NCI-H128 (cell line): ENCODE data around the gene GAS7.

Experiments used
- DNase-seq: peaks from one replicate; lab custom pipeline; 2025; ENCODE audit not compliant: unreplicated experiment; lab: John Stamatoyannopoulos, UW

GAS7 gene

GRCh38 chr17:9899280-9900043, 298.9 kb downstream of the GAS7 start:
- DNase-seq = no peak

GRCh38 chr17:9898812-9899211, 299.6 kb downstream of the GAS7 start:
- no peak for DNase-seq

- no peak for DNase-seq
Observed at GRCh38 chr17:9897372-9897968, 300.9 kb downstream of the GAS7 start.

GRCh38 chr17:9895923-9896322, 302.5 kb downstream of the GAS7 start:
- DNase-seq = no peak

GRCh38 chr17:9894231-9894630, 304.2 kb downstream of the GAS7 start:
- DNase-seq = no peak

GRCh38 chr17:9893411-9894012, 304.9 kb downstream of the GAS7 start:
- DNase-seq = no peak

- DNase-seq = no peak
Observed at GRCh38 chr17:9890124-9890523, 308.3 kb downstream of the GAS7 start.

- DNase-seq = no peak
Observed at GRCh38 chr17:9887508-9887907, 310.9 kb downstream of the GAS7 start.

GRCh38 chr17:9886141-9886930, 312.1 kb downstream of the GAS7 start:
- no peak for DNase-seq

GRCh38 chr17:9883451-9883850, 315.0 kb downstream of the GAS7 start:
- DNase-seq = no peak

- no peak for DNase-seq
Observed at GRCh38 chr17:9880582-9880999, 317.8 kb downstream of the GAS7 start.

GRCh38 chr17:9878786-9879525, 319.4 kb downstream of the GAS7 start:
- DNase-seq = no peak

GRCh38 chr17:9878356-9878755, 320.1 kb downstream of the GAS7 start:
- no peak for DNase-seq

- DNase-seq = no peak
Observed at GRCh38 chr17:9875441-9875840, 323.0 kb downstream of the GAS7 start.

- DNase-seq = no peak
Observed at GRCh38 chr17:9874722-9875121, 323.7 kb downstream of the GAS7 start.

- DNase-seq = no peak
Observed at GRCh38 chr17:9872852-9873251, 325.6 kb downstream of the GAS7 start.

GRCh38 chr17:9868552-9868951, 329.9 kb downstream of the GAS7 start:
- no peak for DNase-seq

GRCh38 chr17:9865586-9865985, 332.8 kb downstream of the GAS7 start:
- no peak for DNase-seq

GRCh38 chr17:9862949-9863348, 335.5 kb downstream of the GAS7 start:
- DNase-seq = no peak

GRCh38 chr17:9862220-9862619, 336.2 kb downstream of the GAS7 start:
- DNase-seq = no peak

- DNase-seq = no peak
Observed at GRCh38 chr17:9860851-9861250, 337.6 kb downstream of the GAS7 start.
